HL-60 (cell line): ENCODE measurements around the gene TIE1.

Experiments used
- DNase-seq, 2 experiments: peaks; one replicate each; pipeline ENCODE4 v3.0.0-alpha.2; 2010 to 2020; ENCODE audit warnings: low read depth in 1 of 2, low spot score in 1 of 2
- H3K27ac ChIP-seq: fragments of 250-450 bp; sonication (Bioruptor Pico); replicated peaks from 2 replicates; pipeline ENCODE4 v1.5.1; 2020; ENCODE audit warnings: mild to moderate bottlenecking, moderate library complexity
- H3K27me3 ChIP-seq: fragments of 250-450 bp; sonication (Bioruptor Pico); 2 replicates; pipeline ENCODE4 v1.5.1; 2021; ENCODE audit warnings: mild to moderate bottlenecking, moderate library complexity; ENCODE audit not compliant: insufficient read depth, poor library complexity, severe bottlenecking
- H3K4me3 ChIP-seq: replicated peaks from 2 replicates; pipeline ENCODE4 v1.5.1; 2011; ENCODE audit warnings: mild to moderate bottlenecking, control low read depth, low read length; ENCODE audit not compliant: insufficient read depth
- GABPA ChIP-seq: IDR thresholded peaks from 2 replicates; pipeline ENCODE4 v1.6.1; 2012; ENCODE audit warnings: low read depth
- POLR2AphosphoS5 ChIP-seq: IDR thresholded peaks from 2 replicates; pipeline ENCODE4 v1.6.1; 2012; ENCODE audit warnings: low read depth
- REST ChIP-seq: IDR thresholded peaks from 2 replicates; pipeline ENCODE4 v1.6.1; 2012; ENCODE audit warnings: low read depth; ENCODE audit not compliant: insufficient replicate concordance
- SPI1 ChIP-seq: IDR thresholded peaks from 2 replicates; pipeline ENCODE4 v1.6.1; 2012; ENCODE audit warnings: low read depth, mild to moderate bottlenecking, borderline replicate concordance
- long read RNA-seq: library from polyadenylated mRNA; unstranded; transcript quantifications from one replicate; pipeline ENCODE4 v2.0.0, GENCODE V29; 2020
- TF ChIP-seq, protein P1 (sequence below): IDR thresholded peaks from one replicate; pipeline ENCODE4 v1.5.1; 2011; ENCODE audit warnings: low read length, control low read depth, inconsistent platforms; ENCODE audit not compliant: insufficient read depth

The TIE1 gene
- long read RNA-seq = 0 reads

- TF ChIP-seq POLR2AphosphoS5 = no peak
- TF ChIP-seq REST = no peak
- TF ChIP-seq, protein P1, sequence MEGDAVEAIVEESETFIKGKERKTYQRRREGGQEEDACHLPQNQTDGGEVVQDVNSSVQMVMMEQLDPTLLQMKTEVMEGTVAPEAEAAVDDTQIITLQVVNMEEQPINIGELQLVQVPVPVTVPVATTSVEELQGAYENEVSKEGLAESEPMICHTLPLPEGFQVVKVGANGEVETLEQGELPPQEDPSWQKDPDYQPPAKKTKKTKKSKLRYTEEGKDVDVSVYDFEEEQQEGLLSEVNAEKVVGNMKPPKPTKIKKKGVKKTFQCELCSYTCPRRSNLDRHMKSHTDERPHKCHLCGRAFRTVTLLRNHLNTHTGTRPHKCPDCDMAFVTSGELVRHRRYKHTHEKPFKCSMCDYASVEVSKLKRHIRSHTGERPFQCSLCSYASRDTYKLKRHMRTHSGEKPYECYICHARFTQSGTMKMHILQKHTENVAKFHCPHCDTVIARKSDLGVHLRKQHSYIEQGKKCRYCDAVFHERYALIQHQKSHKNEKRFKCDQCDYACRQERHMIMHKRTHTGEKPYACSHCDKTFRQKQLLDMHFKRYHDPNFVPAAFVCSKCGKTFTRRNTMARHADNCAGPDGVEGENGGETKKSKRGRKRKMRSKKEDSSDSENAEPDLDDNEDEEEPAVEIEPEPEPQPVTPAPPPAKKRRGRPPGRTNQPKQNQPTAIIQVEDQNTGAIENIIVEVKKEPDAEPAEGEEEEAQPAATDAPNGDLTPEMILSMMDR = no peak
- no peak for TF ChIP-seq GABPA
- no peak for TF ChIP-seq SPI1
- Histone ChIP-seq H3K4me3 (no peak within 1 kb of the TSS), H3K27me3 (no peaks in the 10 kb centered on the region), H3K27ac (no peak within 1 kb of the TSS)
- DNase-seq = no peak
Measured at GRCh38 chr1:43300378-43301094, at the start of gene TIE1. Gene TIE1, plus strand, starts transcription at chr1:43300982. Its CDS starts 90 bp downstream, at chr1:43301072.

GRCh38 chr1:43251024-43251423 lies 49.8 kb upstream of the TIE1 start:
- no peaks in the 10 kb centered on the region for H3K27me3 ChIP-seq
- TF ChIP-seq SPI1 (no peak), GABPA (no peak), REST (no peak), POLR2AphosphoS5 (no peak)
- TF ChIP-seq, protein P1 = no peak
- H3K4me3 ChIP-seq = no peak overlapping the region
- no peak for DNase-seq
- H3K27ac ChIP-seq = no peak overlapping the region

- TF ChIP-seq GABPA (no peak), POLR2AphosphoS5 (no peak), SPI1 (no peak), REST (no peak)
- TF ChIP-seq, protein P1 = no peak
- Histone ChIP-seq H3K27ac (no peak overlapping the region), H3K4me3 (no peak overlapping the region), H3K27me3 (no peaks in the 10 kb centered on the region)
- no peak for DNase-seq
Measured at GRCh38 chr1:43252225-43252624, 48.6 kb upstream of the TIE1 start.
